B cell (primary cell): ENCODE data around the gene ZNF839. TPM values are rescaled to one million over a fixed set of nuclear protein-coding genes. Genes with fewer than 3 reads are reported as not detected.

Source experiments
- ATAC-seq: fragments of 200-7000 bp; cut with Tn5 transposase; one replicate; pipeline ENCODE4 v1.10.0; 2021; ENCODE audit warnings: low read depth, mild to moderate bottlenecking, moderate number of reproducible peaks, moderate library complexity
- CTCF ChIA-PET: fragments of 350-600 bp; sonication (Branson Sonifier 250); formaldehyde crosslinking; loops from one replicate; lab custom pipeline; 2021; ENCODE audit warnings: antibody characterized with exemption, inconsistent platforms; lab: Charles Lee
- POLR2A ChIA-PET: fragments of 350-600 bp; sonication (Branson Sonifier 250); formaldehyde crosslinking; loops from one replicate; lab custom pipeline; 2021; ENCODE audit warnings: antibody characterized with exemption; lab: Charles Lee
- DNase-seq: peaks from one replicate; pipeline ENCODE4 v3.0.0; 2013
- H2AFZ ChIP-seq: 2 replicates; pipeline ENCODE4 v1.6.1; 2012; ENCODE audit warnings: mild to moderate bottlenecking, low read depth, low read length; ENCODE audit not compliant: insufficient read depth, poor library complexity, severe bottlenecking
- H3K27ac ChIP-seq, 2 donors: 1 replicate in 1 of 2; 2 replicates in 1 of 2; pipeline ENCODE4 v1.5.1; 2012 to 2013; ENCODE audit warnings: low read length in 2 of 2, mild to moderate bottlenecking in 2 of 2, moderate library complexity in 1 of 2
- H3K27me3 ChIP-seq, 4 experiments: fragments of 200-600 bp in 1 of 4; sonication (generic) in 1 of 4; replicated peaks in 1 of 4; 1 replicate in 2 of 4; 2 replicates in 2 of 4; pipeline versions ENCODE4 v1.6.1 to v1.7.0; 2013 to 2016; ENCODE audit warnings: low read length in 3 of 4, mild to moderate bottlenecking in 2 of 4, mixed read lengths in 1 of 4, moderate library complexity in 1 of 4; ENCODE audit not compliant: insufficient read depth in 4 of 4, control insufficient read depth in 3 of 4; ENCODE audit errors: control extremely low read depth in 1 of 4
- H3K36me3 ChIP-seq, 2 experiments: replicated peaks in 1 of 2; 1 replicate in 1 of 2; 2 replicates in 1 of 2; pipeline versions ENCODE4 v1.6.1 to v1.7.1; 2013; ENCODE audit warnings: low read length in 1 of 2; ENCODE audit not compliant: insufficient read depth in 2 of 2, control insufficient read depth in 1 of 2; ENCODE audit errors: control extremely low read depth in 1 of 2, extremely low read depth in 1 of 2
- H3K4me1 ChIP-seq, 2 donors: fragments of 200-600 bp in 1 of 2; sonication (generic) in 1 of 2; 1 replicate in 1 of 2; 2 replicates in 1 of 2; pipeline versions ENCODE4 v1.5.1 to v1.6.1; 2013 to 2017; ENCODE audit warnings: low read length in 2 of 2; ENCODE audit not compliant: control insufficient read depth in 2 of 2, insufficient read depth in 2 of 2
- H3K4me2 ChIP-seq: replicated peaks from 2 replicates; pipeline ENCODE3; 2012; ENCODE audit warnings: mild to moderate bottlenecking, low read depth, low read length; ENCODE audit not compliant: poor library complexity, severe bottlenecking
- H3K4me3 ChIP-seq, 5 experiments: fragments of 200-600 bp in 1 of 5; sonication (generic) in 1 of 5; 1 replicate in 3 of 5; 2 replicates in 2 of 5; pipeline versions ENCODE4 v1.5.1 to v1.7.0; 2011 to 2016; ENCODE audit warnings: low read length in 4 of 5, mild to moderate bottlenecking in 4 of 5, low read depth in 2 of 5, control low read depth in 1 of 5, moderate library complexity in 1 of 5; ENCODE audit not compliant: insufficient read depth in 1 of 5; ENCODE audit errors: control extremely low read depth in 1 of 5, extremely low read depth in 1 of 5
- H3K79me2 ChIP-seq: fragments of 200-600 bp; sonication (generic); one replicate; pipeline ENCODE4 v1.6.0; 2016; ENCODE audit warnings: low read length; ENCODE audit not compliant: control insufficient read depth, insufficient read depth
- H3K9ac ChIP-seq: fragments of 200-600 bp; sonication (generic); 2 replicates; pipeline ENCODE4 v1.6.1; 2017; ENCODE audit warnings: mild to moderate bottlenecking, low read length, moderate library complexity
- H3K9me3 ChIP-seq, 3 donors: one replicate each; pipeline versions ENCODE4 v1.6.1 to v1.7.1; 2013; ENCODE audit warnings: low read length in 2 of 3; ENCODE audit not compliant: control insufficient read depth in 2 of 3, insufficient read depth in 1 of 3; ENCODE audit errors: control extremely low read depth in 1 of 3
- H4K20me1 ChIP-seq: 2 replicates; pipeline ENCODE4 v1.6.0; 2012; ENCODE audit warnings: mild to moderate bottlenecking, low read length; ENCODE audit not compliant: insufficient read depth, control insufficient read depth, poor library complexity, severe bottlenecking
- H3K27ac Mint-ChIP-seq: one replicate; pipeline ENCODE4 v1.8.0; 2021; ENCODE audit warnings: mixed read lengths
- H3K27me3 Mint-ChIP-seq: one replicate; pipeline ENCODE4 v1.8.0; 2021; ENCODE audit warnings: mixed read lengths
- H3K4me1 Mint-ChIP-seq: one replicate; pipeline ENCODE4 v1.8.0; 2021; ENCODE audit warnings: mixed read lengths
- H3K4me3 Mint-ChIP-seq: one replicate; pipeline ENCODE4 v1.8.0; 2021; ENCODE audit warnings: mixed read lengths
- H3K9me3 Mint-ChIP-seq: one replicate; pipeline ENCODE4 v1.8.0; 2022; ENCODE audit warnings: mixed read lengths; ENCODE audit not compliant: insufficient read depth
- CTCF ChIP-seq: fragments of 200-600 bp; IDR thresholded peaks from one replicate; pipeline ENCODE4 v1.8.0; 2022; ENCODE audit warnings: antibody characterized with exemption, mild to moderate bottlenecking
- EZH2 ChIP-seq: IDR thresholded peaks from 2 replicates; pipeline ENCODE4 v1.6.1; 2012; ENCODE audit warnings: borderline replicate concordance, low read depth, mild to moderate bottlenecking, moderate library complexity, low read length; ENCODE audit not compliant: insufficient read depth, poor library complexity, severe bottlenecking
- WGBS: methylation state at CpG from one replicate; pipeline ENCODE4 v1.1.5; 2013; ENCODE audit warnings: missing lambda C conversion rate; ENCODE audit not compliant: insufficient coverage; 5-methylcytosine and 5-hydroxymethylcytosine counted together
- intact Hi-C: fragments of 100-400 bp; cut with micrococcal nuclease; formaldehyde crosslinking; loops from one replicate; pipeline ENCODE4 v1.10.0; 2022
- polyA plus RNA-seq: library from polyadenylated mRNA; depleted of rRNA; stranded (reverse); fragments of >200 nt; gene quantifications from 2 replicates; pipeline ENCODE4 v1.2.3, GENCODE V29; 2012
- total RNA-seq, 2 donors: library from RNA; stranded (reverse); fragments of 120-200 nt in 1 of 2; gene quantifications; 1 replicate in 1 of 2; 2 replicates in 1 of 2; pipeline versions ENCODE4 v1.2.3 to v1.2.4, GENCODE V29; 2013 to 2022

Gene ZNF839
- total and polyA plus RNA-seq, 2 donors (not counting 1 experiment from before 2014, with no cell fraction given), result 22.8 to 28.8 TPM

GRCh38 chr14:102377696-102378095 lies 58.1 kb downstream of the ZNF839 start:
- no peaks in the 10 kb centered on the region for H3K9me3 ChIP-seq
- H3K4me1 ChIP-seq, result no peaks in the 10 kb centered on the region
- DNase-seq (no peak), ATAC-seq (no peak)
- H3K4me3 ChIP-seq, result no peak overlapping the region
- H3K9me3 Mint-ChIP-seq, result no peaks in the 10 kb centered on the region
- H3K27me3 Mint-ChIP-seq, result no peaks in the 10 kb centered on the region
- H3K4me3 Mint-ChIP-seq, result no peak overlapping the region
- CTCF ChIA-PET, result no interaction called here
- H3K79me2 ChIP-seq, result no peaks in the 10 kb centered on the region
- no peaks in the 10 kb centered on the region for H3K4me1 Mint-ChIP-seq
- no peak overlapping the region for H2AFZ ChIP-seq
- no peak overlapping the region for H3K27ac Mint-ChIP-seq
- no peak overlapping the region for H3K27ac ChIP-seq
- peaks cover 0 to 7% of the 10 kb centered on the region in 2 experiments for H3K36me3 ChIP-seq
- no peak overlapping the region for H3K4me2 ChIP-seq
- no peaks in the 10 kb centered on the region for H4K20me1 ChIP-seq
- POLR2A ChIA-PET, result no interaction called here
- H3K27me3 ChIP-seq, result no peaks in the 10 kb centered on the region
- H3K9ac ChIP-seq, result no peak overlapping the region
- intact Hi-C loops, result no loop called here
- TF ChIP-seq EZH2 (no peak), CTCF (no peak)

GRCh38 chr14:102378830-102379229 lies 59.3 kb downstream of the ZNF839 start:
- 100% methylated on average over 4 of the region's 9 CpGs for WGBS
- CTCF ChIA-PET, result no interaction called here
- POLR2A ChIA-PET, result no interaction called here

More at GRCh38 chr14:102378830-102379229, 59.3 kb downstream of the ZNF839 start:
- no peak for ATAC-seq
- Mint-ChIP-seq H3K4me1 (no peaks in the 10 kb centered on the region), H3K27me3 (no peaks in the 10 kb centered on the region), H3K4me3 (no peak overlapping the region), H3K27ac (no peak overlapping the region), H3K9me3 (no peaks in the 10 kb centered on the region)
- Histone ChIP-seq H3K36me3 (peaks cover 0 to 7% of the 10 kb centered on the region in 2 experiments), H3K27me3 (no peaks in the 10 kb centered on the region), H3K9ac (no peak overlapping the region), H4K20me1 (no peaks in the 10 kb centered on the region), H3K79me2 (no peaks in the 10 kb centered on the region), H3K4me2 (no peak overlapping the region), H3K4me3 (no peak overlapping the region), H3K4me1 (no peaks in the 10 kb centered on the region), H2AFZ (no peak overlapping the region), H3K27ac (no peak overlapping the region), H3K9me3 (no peaks in the 10 kb centered on the region)
- intact Hi-C loops, result no loop called here
- TF ChIP-seq EZH2 (no peak), CTCF (no peak)
- DNase-seq, result no peak
